HG03521 (cell line): Measurements from ENCODE around the gene HMGN4.
"Not testable (repeated sequence)": the region's sequence is repeated elsewhere in the genome, so short reads cannot be mapped to it uniquely, and the experiment has no call there.

ENCODE experiments used
- ATAC-seq: cut with Tn5 transposase; IDR thresholded peaks from one replicate; pipeline ENCODE4 v1.9.1; 2021; ENCODE audit warnings: mild to moderate bottlenecking, moderate library complexity; ENCODE audit not compliant: unreplicated experiment

Gene HMGN4

GRCh38 chr6:26537846-26538571 is at the start of gene HMGN4:
HMGN4 (plus strand) TSS chr6:26538366; CDS start chr6:26545207, 6,841 bp downstream.
- peak; percentile 55 for ATAC-seq

- ATAC-seq, result no peak
These were observed 47.9 kb upstream of the HMGN4 start for GRCh38 chr6:26489996-26490964.

- ATAC-seq, result no peak
These were observed 46.6 kb upstream of the HMGN4 start for GRCh38 chr6:26491604-26492003.

- ATAC-seq, result no peak
These were observed 44.9 kb upstream of the HMGN4 start for GRCh38 chr6:26493258-26493657.

- no peak for ATAC-seq
These were observed 44.0 kb upstream of the HMGN4 start for GRCh38 chr6:26494117-26494516.

- no peak for ATAC-seq
These were observed 42.9 kb upstream of the HMGN4 start for GRCh38 chr6:26495281-26495680.

- no peak for ATAC-seq
These were observed 40.6 kb upstream of the HMGN4 start for GRCh38 chr6:26497610-26498009.

- ATAC-seq, result no peak
These were observed 38.1 kb upstream of the HMGN4 start, which contains the start of gene BTN1A1 for GRCh38 chr6:26500102-26500501. BTN1A1 (plus strand) TSS chr6:26500303; CDS start chr6:26501287, 984 bp downstream.

- ATAC-seq, result no peak
These were observed 36.6 kb upstream of the HMGN4 start for GRCh38 chr6:26501482-26501986.

- no peak for ATAC-seq
These were observed 36.0 kb upstream of the HMGN4 start for GRCh38 chr6:26502165-26502564.

GRCh38 chr6:26502626-26503025 is 35.5 kb upstream of the HMGN4 start:
- ATAC-seq, result no peak

- ATAC-seq, result no peak
These were observed 30.5 kb upstream of the HMGN4 start for GRCh38 chr6:26507658-26508057.

GRCh38 chr6:26511033-26511432 is 27.1 kb upstream of the HMGN4 start:
- ATAC-seq, result not testable (repeated sequence)

- no peak for ATAC-seq
These were observed 23.2 kb upstream of the HMGN4 start for GRCh38 chr6:26514984-26515383.

GRCh38 chr6:26516481-26517427 is 21.4 kb upstream of the HMGN4 start:
- no peak for ATAC-seq

- no peak for ATAC-seq
These were observed 18.8 kb upstream of the HMGN4 start for GRCh38 chr6:26519359-26519758.

- ATAC-seq, result peak; percentile 12
These were observed 17.8 kb upstream of the HMGN4 start for GRCh38 chr6:26520237-26520849.

- ATAC-seq, result peak; percentile 49
These were observed 17.1 kb upstream of the HMGN4 start for GRCh38 chr6:26520850-26521599.
